ENCODE data around the gene DHRS9. TPM values are rescaled to one million over a fixed set of nuclear protein-coding genes. Genes with fewer than 3 reads are reported as not detected.
A peak's percentile ranks its signal among the peaks of the same experiment; 100 is the strongest.
"Not testable (repeated sequence)": the region's sequence is repeated elsewhere in the genome, so short reads cannot be mapped to it uniquely, and the experiment has no call there.

DHRS9 gene
- total and polyA plus RNA-seq, 9 of the 15 experiments (the other 6 are each of a cell fraction or from before 2014, with no cell fraction given) = 0.27 to 1.7 (median 0.69) TPM

DNA sequence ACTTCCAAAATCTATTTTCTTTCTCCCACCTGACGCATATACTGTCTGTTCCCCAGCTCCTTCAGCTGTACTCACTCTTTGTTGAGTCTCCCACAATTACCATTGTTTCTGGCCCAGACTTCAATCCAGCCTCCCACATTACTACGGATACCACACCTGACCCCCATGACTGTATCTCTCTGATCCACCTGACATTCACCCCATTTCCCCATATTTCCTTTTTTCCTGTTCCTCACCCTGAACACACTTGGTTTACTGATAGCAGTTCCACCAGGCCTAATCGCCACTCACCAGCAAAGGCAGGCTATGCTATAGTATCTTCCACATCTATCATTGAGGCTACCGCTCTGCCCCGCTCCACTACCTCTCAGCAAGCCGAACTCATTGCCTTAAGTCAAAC lies 64.9 kb downstream of the DHRS9 start (continued):
- TF ChIP-seq, protein P1, sequence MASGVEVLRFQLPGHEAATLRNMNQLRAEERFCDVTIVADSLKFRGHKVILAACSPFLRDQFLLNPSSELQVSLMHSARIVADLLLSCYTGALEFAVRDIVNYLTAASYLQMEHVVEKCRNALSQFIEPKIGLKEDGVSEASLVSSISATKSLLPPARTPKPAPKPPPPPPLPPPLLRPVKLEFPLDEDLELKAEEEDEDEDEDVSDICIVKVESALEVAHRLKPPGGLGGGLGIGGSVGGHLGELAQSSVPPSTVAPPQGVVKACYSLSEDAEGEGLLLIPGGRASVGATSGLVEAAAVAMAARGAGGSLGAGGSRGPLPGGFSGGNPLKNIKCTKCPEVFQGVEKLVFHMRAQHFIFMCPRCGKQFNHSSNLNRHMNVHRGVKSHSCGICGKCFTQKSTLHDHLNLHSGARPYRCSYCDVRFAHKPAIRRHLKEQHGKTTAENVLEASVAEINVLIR (CRISPR knock-in tag; IDR thresholded peaks at IDR 0.05) = 0 out of 2 replicates have a peak, but pooled peaks have one; percentile 3
- TF ChIP-seq TOE1 (IDR thresholded peaks at IDR 0.05; ENCODE audit: borderline replicate concordance) = 0 out of 2 replicates have a peak, but pooled peaks have one; percentile 52
- not testable (repeated sequence) for TF ChIP-seq TOE1 (CRISPR knock-in tag; IDR thresholded peaks at IDR 0.05; ENCODE audit: borderline replicate concordance, low read depth)
- peak; percentile 93 for TF ChIP-seq SOX6 (IDR thresholded peaks at IDR 0.05)
- peak; percentile 98 for TF ChIP-seq ARID1B (IDR thresholded peaks at IDR 0.05)
- 0 out of 2 replicates have a peak, but pooled peaks have one; percentile 55 for TF ChIP-seq ZC3H8 (IDR thresholded peaks at IDR 0.05)
- TF ChIP-seq SMARCA4 (IDR thresholded peaks at IDR 0.05) = peak; percentile 95
- TF ChIP-seq TAL1 (IDR thresholded peaks at IDR 0.05) = peak; percentile 97

DNA sequence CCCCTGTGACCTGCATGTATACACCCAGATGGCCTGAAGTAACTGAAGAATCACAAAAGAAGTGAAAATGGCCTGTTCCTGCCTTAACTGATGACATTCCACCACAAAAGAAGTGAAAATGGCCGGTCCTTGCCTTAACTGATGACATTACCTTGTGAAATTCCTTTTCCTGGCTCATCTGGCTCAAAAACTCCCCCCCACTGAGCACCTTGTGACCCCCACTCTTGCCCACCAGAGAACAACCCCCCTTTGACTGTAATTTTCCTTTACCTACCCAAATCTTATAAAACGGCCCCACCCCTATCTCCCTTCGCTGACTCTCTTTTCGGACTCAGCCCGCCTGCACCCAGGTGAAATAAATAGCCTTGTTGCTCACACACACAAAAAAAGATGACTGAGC lies 67.1 kb downstream of the DHRS9 start:
- H3K4me1 ChIP-seq (replicated peaks in 1 of 2; ENCODE audit: control insufficient read depth in 2 of 2, insufficient read depth in 2 of 2, low read length in 2 of 2) = peaks cover 5 to 27% of the 10 kb centered on the region in 2 experiments; a peak in 3 of 5 replicates
- H3K79me2 ChIP-seq (ENCODE audit: control insufficient read depth, insufficient read depth, low read length); FAIRE-seq; H3K9ac ChIP-seq (ENCODE audit: insufficient read depth in 1 of 2, low read depth in 2 of 2, low read length in 2 of 2); H3K9me1 ChIP-seq (ENCODE audit: control insufficient read depth, insufficient read depth, low read length); H3K9me3 ChIP-seq (replicated peaks; ENCODE audit: control insufficient read depth, insufficient read depth, low read depth, low read length); H3K4me2 ChIP-seq (ENCODE audit: insufficient read depth, low read length); H3K27ac ChIP-seq (ENCODE audit: extremely low read depth, low read depth, low read length); H3K4me3 ChIP-seq; DNase-seq (ENCODE audit: extremely low read depth in 1 of 4, low spot score in 3 of 4); H4K20me1 ChIP-seq (replicated peaks; ENCODE audit: control insufficient read depth, insufficient read depth, low read length); CTCF ChIA-PET (ENCODE audit: low intra/inter-chr PET ratio); H3K36me3 ChIP-seq (ENCODE audit: control insufficient read depth, insufficient read depth, low read length); ATAC-seq; H3K27me3 ChIP-seq (ENCODE audit: control insufficient read depth in 2 of 2, insufficient read depth in 2 of 2, low read length in 2 of 2); in situ Hi-C loops (cut with MboI); BruUV-seq (replicated peaks): not testable (repeated sequence)
- WGBS (ENCODE audit: insufficient coverage, low coverage, missing lambda C conversion rate) = 100% methylated on average over 2 of the region's 5 CpGs
- TF ChIP-seq ZNF316 (IDR thresholded peaks at IDR 0.05) = peak; percentile 26; the same call in 1 of the 2 replicates
- intact Hi-C loops (cut with micrococcal nuclease) = loop anchor here (10.0 kb wide), 2 partner anchors 362 to 792 kb away; no protein-coding TSS in a partner anchor
- H2AFZ ChIP-seq (ENCODE audit: low read depth, low read length) = peak overlapping the region; percentile 67
- POLR2A ChIA-PET = interaction anchor here (0.6 kb wide), 1 partner anchor 9 kb away, joined by 3 read pairs; no protein-coding TSS in a partner anchor
